Lung (tissue), 12 donors: Measurements from ENCODE around the gene SRCIN1. TPM values are rescaled to one million over a fixed set of nuclear protein-coding genes. Genes with fewer than 3 reads are reported as not detected.
"Not testable (repeated sequence)": the region's sequence is repeated elsewhere in the genome, so short reads cannot be mapped to it uniquely, and the experiment has no call there.

ENCODE experiments used
- ATAC-seq: fragments of 200-7000 bp; cut with Tn5 transposase; one replicate; pipeline ENCODE4 v1.9.1; 2020; ENCODE audit warnings: moderate number of reproducible peaks; ENCODE audit not compliant: insufficient read depth, low FRiP score
- DNase-seq, 3 donors: peaks; one replicate each; pipeline ENCODE4 v3.0.0-alpha.2; 2013 to 2017
- H3K27ac ChIP-seq, 2 donors: one replicate each; pipeline ENCODE4 v1.5.1; 2013; ENCODE audit warnings: mild to moderate bottlenecking in 2 of 2, moderate library complexity in 2 of 2, control low read depth in 1 of 2, inconsistent platforms in 1 of 2, low read depth in 1 of 2, low read length in 1 of 2
- H3K27me3 ChIP-seq, 3 donors: one replicate each; pipeline ENCODE4 v1.5.1; 2013; ENCODE audit warnings: low read length in 2 of 3; ENCODE audit not compliant: control insufficient read depth in 3 of 3, insufficient read depth in 3 of 3
- H3K36me3 ChIP-seq, 4 donors: one replicate each; pipeline ENCODE4 v1.5.1; 2013; ENCODE audit warnings: low read length in 4 of 4, mild to moderate bottlenecking in 1 of 4, moderate library complexity in 1 of 4; ENCODE audit not compliant: control insufficient read depth in 4 of 4, insufficient read depth in 4 of 4
- H3K4me1 ChIP-seq, 5 donors: one replicate each; pipeline ENCODE4 v1.5.1; 2013; ENCODE audit warnings: low read length in 5 of 5, mild to moderate bottlenecking in 2 of 5, moderate library complexity in 1 of 5; ENCODE audit not compliant: control insufficient read depth in 5 of 5, insufficient read depth in 5 of 5
- H3K4me3 ChIP-seq: one replicate; pipeline ENCODE4 v1.5.1; 2013; ENCODE audit warnings: mild to moderate bottlenecking, control low read depth, moderate library complexity
- H3K9ac ChIP-seq, 2 donors: one replicate each; pipeline ENCODE4 v1.5.1; 2013; ENCODE audit warnings: low read length in 2 of 2, control low read depth in 1 of 2; ENCODE audit not compliant: insufficient read depth in 1 of 2
- H3K9me3 ChIP-seq, 4 donors: one replicate each; pipeline ENCODE4 v1.5.1; 2013; ENCODE audit warnings: low read length in 3 of 4, mild to moderate bottlenecking in 1 of 4, moderate library complexity in 1 of 4; ENCODE audit not compliant: control insufficient read depth in 4 of 4, insufficient read depth in 3 of 4
- WGBS, 2 donors: extraction: QIAGEN DNeasy Blood & Tissue Kit; methylation state at CpG; one replicate each; pipeline ENCODE4 v1.1.7; 2013; 5-methylcytosine and 5-hydroxymethylcytosine counted together
- polyA plus RNA-seq, 2 donors: library from polyadenylated mRNA; stranded (reverse); fragments of 200-250 nt; gene quantifications; one replicate each; pipeline ENCODE4 v1.2.1, GENCODE V29; 2013
- total RNA-seq, 2 donors: library from RNA; depleted of rRNA in 1 of 2; stranded (reverse); fragments of >200 nt in 1 of 2; gene quantifications; one replicate each; pipeline ENCODE4 v1.2.1, GENCODE V29; 2014 to 2021
- TF ChIP-seq, protein P1 (sequence below): IDR thresholded peaks from 2 replicates; pipeline ENCODE4 v1.5.1; 2012; ENCODE audit warnings: mild to moderate bottlenecking; ENCODE audit errors: control extremely low read depth, extremely low read depth
- donor health status: control.
- donor health status: control.
- donor health status: Bipolar disorder and iron deficiency.
- donor health status: healthy.
- donor health status: DM: yes; HTN: yes; CAD: no.

The SRCIN1 gene
- total and polyA plus RNA-seq, 4 donors = 1.5 to 15.0 (median 2.5) TPM

- Histone ChIP-seq H3K36me3 (no peaks in the 10 kb centered on the region), H3K27ac (no peak overlapping the region), H3K9ac (no peak overlapping the region), H3K9me3 (no peaks in the 10 kb centered on the region), H3K27me3 (no peaks in the 10 kb centered on the region), H3K4me1 (no peaks in the 10 kb centered on the region), H3K4me3 (no peak overlapping the region)
- TF ChIP-seq, protein P1, sequence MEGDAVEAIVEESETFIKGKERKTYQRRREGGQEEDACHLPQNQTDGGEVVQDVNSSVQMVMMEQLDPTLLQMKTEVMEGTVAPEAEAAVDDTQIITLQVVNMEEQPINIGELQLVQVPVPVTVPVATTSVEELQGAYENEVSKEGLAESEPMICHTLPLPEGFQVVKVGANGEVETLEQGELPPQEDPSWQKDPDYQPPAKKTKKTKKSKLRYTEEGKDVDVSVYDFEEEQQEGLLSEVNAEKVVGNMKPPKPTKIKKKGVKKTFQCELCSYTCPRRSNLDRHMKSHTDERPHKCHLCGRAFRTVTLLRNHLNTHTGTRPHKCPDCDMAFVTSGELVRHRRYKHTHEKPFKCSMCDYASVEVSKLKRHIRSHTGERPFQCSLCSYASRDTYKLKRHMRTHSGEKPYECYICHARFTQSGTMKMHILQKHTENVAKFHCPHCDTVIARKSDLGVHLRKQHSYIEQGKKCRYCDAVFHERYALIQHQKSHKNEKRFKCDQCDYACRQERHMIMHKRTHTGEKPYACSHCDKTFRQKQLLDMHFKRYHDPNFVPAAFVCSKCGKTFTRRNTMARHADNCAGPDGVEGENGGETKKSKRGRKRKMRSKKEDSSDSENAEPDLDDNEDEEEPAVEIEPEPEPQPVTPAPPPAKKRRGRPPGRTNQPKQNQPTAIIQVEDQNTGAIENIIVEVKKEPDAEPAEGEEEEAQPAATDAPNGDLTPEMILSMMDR = no peak
- no peak for ATAC-seq
- no peak for DNase-seq
- WGBS, 2 donors = 69 to 84% methylated on average over 6 of the region's 6 CpGs
These were observed 26.6 kb upstream of the SRCIN1 start for GRCh38 chr17:38632334-38632733.

DNA sequence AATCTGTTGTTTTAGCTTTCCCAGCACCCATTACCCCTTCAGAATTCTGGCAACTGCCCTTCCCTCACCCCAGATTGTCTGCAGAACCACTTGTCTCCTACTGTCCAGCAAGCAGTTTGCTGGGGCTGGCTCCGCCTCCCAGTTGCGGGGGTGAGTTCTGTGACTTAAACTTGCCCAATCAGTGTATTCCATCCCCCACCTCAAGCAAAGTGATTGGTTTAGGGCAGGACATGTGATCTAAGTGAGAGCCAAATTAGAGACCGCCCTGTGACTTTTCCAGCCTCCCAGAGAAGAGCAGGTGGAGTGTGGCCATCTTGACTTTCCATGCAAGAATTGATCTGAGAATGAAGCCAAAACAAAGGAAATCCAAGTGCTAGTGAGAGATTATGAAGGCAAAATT is 22.7 kb upstream of the SRCIN1 start:
- TF ChIP-seq, protein P1 = no peak

GRCh38 chr17:38627957-38628356 is 22.2 kb upstream of the SRCIN1 start:
- Histone ChIP-seq H3K27ac (no peak overlapping the region), H3K4me3 (no peak overlapping the region), H3K9me3 (no peaks in the 10 kb centered on the region), H3K27me3 (no peaks in the 10 kb centered on the region), H3K9ac (no peak overlapping the region), H3K4me1 (no peaks in the 10 kb centered on the region), H3K36me3 (no peaks in the 10 kb centered on the region)
- TF ChIP-seq, protein P1 = no peak
- ATAC-seq (no peak), DNase-seq (no peak)
- 93 to 99% methylated on average over 2 of the region's 2 CpGs for WGBS, 2 donors

More for the DNA sequence above, 22.7 kb upstream of the SRCIN1 start:
- no peaks in the 10 kb centered on the region for H3K9me3 ChIP-seq
- H3K27ac ChIP-seq = no peak overlapping the region
- 65 to 82% methylated on average over 3 of the region's 3 CpGs for WGBS, 2 donors
- no peaks in the 10 kb centered on the region for H3K27me3 ChIP-seq
- DNase-seq (no peak), ATAC-seq (no peak)
- no peaks in the 10 kb centered on the region for H3K36me3 ChIP-seq
- H3K9ac ChIP-seq = no peak overlapping the region
- H3K4me3 ChIP-seq = no peak overlapping the region
- no peaks in the 10 kb centered on the region for H3K4me1 ChIP-seq

DNA sequence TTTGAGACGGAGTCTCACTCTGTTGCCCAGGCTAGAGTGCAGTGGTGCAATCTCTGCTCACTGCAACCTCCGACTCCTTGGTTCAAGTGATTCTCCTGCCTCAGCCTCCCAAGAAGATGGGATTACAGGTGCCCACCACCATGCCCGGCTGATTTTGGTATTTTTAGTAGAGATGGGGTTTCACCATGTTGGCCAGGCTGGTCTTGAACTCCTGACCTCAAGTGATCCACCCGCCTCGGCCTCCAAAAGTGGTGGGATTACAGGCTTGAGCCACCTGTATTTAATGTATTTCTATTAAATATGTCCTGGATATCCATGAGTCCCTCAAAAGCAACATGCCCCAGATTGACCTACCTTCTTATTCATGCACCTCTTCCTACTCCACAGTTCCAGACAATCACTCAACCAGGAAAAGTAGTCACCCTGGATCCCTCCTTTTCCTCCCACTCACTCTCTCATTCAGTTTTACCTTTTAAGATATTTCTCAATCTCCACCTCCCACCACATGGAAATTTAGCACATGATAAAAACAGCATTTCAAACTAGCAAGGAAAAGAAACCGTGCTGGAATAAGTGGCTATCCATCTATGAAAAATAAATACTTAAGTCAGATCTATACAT is 21.0 kb upstream of the SRCIN1 start:
- not testable (repeated sequence) for H3K9ac ChIP-seq, ATAC-seq, H3K36me3 ChIP-seq, H3K27ac ChIP-seq, H3K27me3 ChIP-seq, DNase-seq, H3K4me3 ChIP-seq, H3K9me3 ChIP-seq, H3K4me1 ChIP-seq
- 82 to 87% methylated on average over 6 of the region's 6 CpGs for WGBS, 2 donors
